GM12865 (cell line): ENCODE measurements around the gene PDE6B.

Source experiments
- DNase-seq: peaks from one replicate; pipeline ENCODE4 v3.0.0; 2010; ENCODE audit warnings: low read depth
- H3K4me3 ChIP-seq: 2 replicates; pipeline ENCODE4 v1.5.1; 2011; ENCODE audit warnings: mild to moderate bottlenecking, low read depth, low read length, control low read depth
- CTCF ChIP-seq: IDR thresholded peaks from 2 replicates; pipeline ENCODE4 v1.5.1; 2011; ENCODE audit warnings: low read length, control low read depth, low read depth, inconsistent platforms; ENCODE audit not compliant: insufficient read depth; ENCODE audit errors: missing control alignments

The PDE6B gene

GRCh38 chr4:680091-680490 lies 54.7 kb downstream of the PDE6B start:
- peak overlapping the region; percentile 68 for H3K4me3 ChIP-seq
- no peak for TF ChIP-seq CTCF
- DNase-seq, result no peak

GRCh38 chr4:680551-680927 lies 55.2 kb downstream of the PDE6B start:
- no peak for TF ChIP-seq CTCF
- peak; percentile 65 for DNase-seq
- peak overlapping the region; percentile 68 for H3K4me3 ChIP-seq

GRCh38 chr4:680928-681645 lies 55.7 kb downstream of the PDE6B start:
- no peak for TF ChIP-seq CTCF
- DNase-seq, result peak; percentile 75
- peak overlapping the region; percentile 68 for H3K4me3 ChIP-seq

- no peak overlapping the region for H3K4me3 ChIP-seq
- TF ChIP-seq CTCF, result no peak
- DNase-seq, result peak; percentile 58
These were observed 56.5 kb downstream of the PDE6B start for GRCh38 chr4:681736-682451.

- no peak for TF ChIP-seq CTCF
- DNase-seq, result no peak
- H3K4me3 ChIP-seq, result no peak overlapping the region
These were observed 57.3 kb downstream of the PDE6B start for GRCh38 chr4:682490-683172.

- DNase-seq, result no peak
- TF ChIP-seq CTCF, result no peak
- no peak overlapping the region for H3K4me3 ChIP-seq
These were observed 58.0 kb downstream of the PDE6B start for GRCh38 chr4:683247-683897.
